OCI-LY7 (cell line): ENCODE results near the gene FGD5. TPM values are rescaled to one million over a fixed set of nuclear protein-coding genes. Genes with fewer than 3 reads are reported as not detected.

Source experiments
- BruUV-seq: library from RNA; stranded (reverse); fragments of 400-500 nt; replicated peaks from 2 replicates; lab custom pipeline; 2021; lab: Mats Ljungman, UMichigan
- CTCF ChIA-PET: fragments of 300-600 bp; sonication (Branson Sonifier 250); formaldehyde crosslinking; loops from one replicate; lab custom pipeline; 2022; ENCODE audit warnings: antibody characterized with exemption; ENCODE audit not compliant: unreplicated experiment; lab: Charles Lee
- POLR2A ChIA-PET: fragments of 300-600 bp; sonication (Branson Sonifier 250); formaldehyde crosslinking; loops from one replicate; lab custom pipeline; 2022; ENCODE audit warnings: antibody characterized with exemption; lab: Charles Lee
- DNase-seq: peaks from one replicate; pipeline ENCODE4 v3.0.0-alpha.2; 2015; ENCODE audit warnings: low spot score
- H2AFZ ChIP-seq: fragments of 200-600 bp; sonication (generic), shearing (Covaris generic); 2 replicates; pipeline ENCODE4 v1.6.1; 2014; ENCODE audit warnings: mild to moderate bottlenecking, antibody characterized with exemption, low read length, moderate library complexity
- H3K27ac ChIP-seq: fragments of 200-600 bp; sonication (generic); 2 replicates; pipeline ENCODE4 v1.5.1; 2014; ENCODE audit warnings: mixed run types, low read depth, mild to moderate bottlenecking, moderate library complexity, low read length, inconsistent platforms; ENCODE audit not compliant: poor library complexity, severe bottlenecking
- H3K36me3 ChIP-seq: fragments of 200-600 bp; sonication (generic); 2 replicates; pipeline ENCODE4 v1.6.1; 2014; ENCODE audit warnings: mild to moderate bottlenecking, antibody characterized with exemption, low read length, moderate library complexity, mixed read lengths; ENCODE audit not compliant: insufficient read depth
- H3K4me1 ChIP-seq: fragments of 200-600 bp; sonication (generic); 2 replicates; pipeline ENCODE4 v1.5.1; 2014; ENCODE audit warnings: mild to moderate bottlenecking, low read length; ENCODE audit not compliant: insufficient read depth, poor library complexity, severe bottlenecking
- H3K4me2 ChIP-seq: fragments of 200-600 bp; sonication (generic); 2 replicates; pipeline ENCODE4 v1.6.1; 2014; ENCODE audit warnings: mild to moderate bottlenecking, low read length
- H3K4me3 ChIP-seq: fragments of 200-600 bp; sonication (generic); 2 replicates; pipeline ENCODE4 v1.5.1; 2014; ENCODE audit warnings: mild to moderate bottlenecking, low read depth, low read length; ENCODE audit not compliant: poor library complexity, severe bottlenecking
- H3K79me2 ChIP-seq: fragments of 200-600 bp; sonication (generic); 2 replicates; pipeline ENCODE4 v1.6.1; 2016; ENCODE audit warnings: low read depth, mild to moderate bottlenecking, low read length, moderate library complexity, mixed read lengths; ENCODE audit not compliant: insufficient read depth
- H3K9me2 ChIP-seq: fragments of 200-600 bp; sonication (generic); 2 replicates; pipeline ENCODE4 v1.6.1; 2016; ENCODE audit warnings: mild to moderate bottlenecking, low read length, mixed read lengths; ENCODE audit not compliant: insufficient read depth
- H3K9me3 ChIP-seq: fragments of 200-600 bp; sonication (generic); 2 replicates; pipeline ENCODE4 v1.6.1; 2014; ENCODE audit warnings: mild to moderate bottlenecking, mixed run types, low read length, mixed read lengths
- H4K20me1 ChIP-seq: fragments of 200-600 bp; sonication (generic); 2 replicates; pipeline ENCODE4 v1.6.1; 2014; ENCODE audit warnings: mild to moderate bottlenecking, antibody characterized with exemption, low read length, moderate library complexity, mixed read lengths; ENCODE audit not compliant: insufficient read depth
- CTCF ChIP-seq: fragments of 200-600 bp; sonication (generic); conservative IDR thresholded peaks from 2 replicates; pipeline ENCODE4 v1.5.1; 2014; ENCODE audit warnings: mild to moderate bottlenecking, antibody characterized with exemption, low read length, moderate library complexity, mixed read lengths
- EZH2phosphoT487 ChIP-seq: fragments of 200-600 bp; sonication (generic); IDR thresholded peaks from 2 replicates; pipeline ENCODE4 v1.6.1; 2018; ENCODE audit warnings: low read depth, borderline replicate concordance, mild to moderate bottlenecking, mixed run types, antibody characterized with exemption, low read length, moderate library complexity, mixed read lengths
- intact Hi-C: fragments of 100-400 bp; cut with micrococcal nuclease; formaldehyde crosslinking; loops from one replicate; pipeline ENCODE4 v1.10.0; 2022; ENCODE audit not compliant: unreplicated experiment
- total RNA-seq, 2 experiments: library from RNA; depleted of rRNA in 1 of 2; stranded (reverse); fragments of >200 nt in 1 of 2; shearing (Covaris generic) in 1 of 2; gene quantifications; 2 replicates each; pipeline ENCODE4 v1.2.3, GENCODE V29; 2014 to 2022

FGD5 gene
- total RNA-seq, 2 experiments from 2014 or later: 0.09 to 0.21 TPM

DNA sequence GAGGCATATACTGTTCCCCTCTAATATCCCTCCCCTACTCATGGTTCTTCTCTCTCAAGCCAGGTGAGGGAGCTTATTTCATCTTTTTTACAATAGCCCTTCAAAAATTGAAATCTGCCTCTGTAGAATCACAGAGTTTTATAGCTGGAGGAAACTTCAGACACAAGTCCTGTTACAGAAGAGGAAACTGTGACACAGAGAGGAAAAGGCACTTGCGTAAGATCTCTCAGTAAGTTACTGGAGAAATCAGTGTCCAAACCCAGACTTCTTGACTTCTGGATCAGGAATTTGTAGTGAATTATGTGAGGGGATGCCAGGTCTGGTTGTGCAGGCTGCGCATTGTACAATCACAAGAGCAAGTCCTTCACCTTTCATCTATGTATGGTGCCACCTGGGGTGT, 4.6 kb downstream of the FGD5 start:
- H3K36me3 ChIP-seq: no peaks in the 10 kb centered on the region
- BruUV-seq: no TSS peak
- no peak overlapping the region for H2AFZ ChIP-seq
- no peaks in the 10 kb centered on the region for H3K4me1 ChIP-seq
- no peak overlapping the region for H3K27ac ChIP-seq
- no peak for DNase-seq
- no peaks in the 10 kb centered on the region for H3K79me2 ChIP-seq
- TF ChIP-seq CTCF (no peak), EZH2phosphoT487 (no peak)
- intact Hi-C loops: no loop called here
- H3K4me2 ChIP-seq: no peak overlapping the region
- POLR2A ChIA-PET: interaction anchor here (1.7 kb wide), 1 partner anchor 9 kb away, joined by 3 read pairs; no protein-coding TSS in a partner anchor
- no peaks in the 10 kb centered on the region for H4K20me1 ChIP-seq
- H3K9me2 ChIP-seq: no peaks in the 10 kb centered on the region
- no peak overlapping the region for H3K4me3 ChIP-seq
- CTCF ChIA-PET: no interaction called here
- no peaks in the 10 kb centered on the region for H3K9me3 ChIP-seq

DNA sequence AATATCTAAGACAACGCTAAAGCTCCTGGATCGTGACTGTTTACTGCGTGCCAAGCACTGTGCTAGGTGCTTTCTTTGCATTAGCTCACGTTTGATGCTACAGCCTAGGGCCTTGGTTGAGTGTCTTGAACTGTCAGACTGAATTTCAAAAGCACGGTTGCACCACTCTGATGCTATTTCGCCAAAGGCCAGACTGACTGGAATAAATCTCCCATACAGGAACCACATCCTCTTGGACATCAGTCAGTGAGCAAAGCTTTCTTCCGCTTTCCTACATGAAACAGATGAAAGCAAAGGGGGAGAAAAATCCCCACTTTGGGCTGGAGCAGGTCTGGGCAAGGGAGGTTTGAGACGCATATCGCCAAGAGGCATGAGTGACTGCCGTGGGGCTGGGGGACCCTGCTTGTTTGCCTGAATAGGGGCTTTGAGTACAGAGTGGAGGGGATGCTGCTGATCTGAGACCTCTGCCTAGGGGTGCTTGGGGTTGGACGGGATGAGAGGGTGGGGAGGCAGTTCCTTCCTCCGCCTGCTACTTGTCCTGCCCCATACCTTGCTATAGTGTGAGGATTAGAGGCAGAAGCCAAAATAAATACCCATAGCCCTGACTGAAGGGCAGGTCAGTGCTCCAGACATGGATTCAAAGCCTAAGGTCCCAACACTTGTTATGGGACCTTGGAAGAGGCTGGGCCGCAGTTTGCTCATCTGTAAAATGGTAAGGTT, 5.3 kb downstream of the FGD5 start:
- no peaks in the 10 kb centered on the region for H3K9me3 ChIP-seq
- POLR2A ChIA-PET: interaction anchor here (1.1 to 1.7 kb wide), 2 partner anchors 8 to 14 kb away, joined by 3 to 4 read pairs; no protein-coding TSS in a partner anchor
- H3K4me2 ChIP-seq: no peak overlapping the region
- DNase-seq: no peak
- BruUV-seq: no TSS peak
- TF ChIP-seq CTCF (no peak), EZH2phosphoT487 (no peak)
- H3K4me3 ChIP-seq: no peak overlapping the region
- no peak overlapping the region for H3K27ac ChIP-seq
- H3K79me2 ChIP-seq: no peaks in the 10 kb centered on the region
- CTCF ChIA-PET: no interaction called here
- intact Hi-C loops: no loop called here
- H3K9me2 ChIP-seq: no peaks in the 10 kb centered on the region
- no peak overlapping the region for H2AFZ ChIP-seq
- H4K20me1 ChIP-seq: no peaks in the 10 kb centered on the region
- H3K36me3 ChIP-seq: no peaks in the 10 kb centered on the region
- no peaks in the 10 kb centered on the region for H3K4me1 ChIP-seq

DNA sequence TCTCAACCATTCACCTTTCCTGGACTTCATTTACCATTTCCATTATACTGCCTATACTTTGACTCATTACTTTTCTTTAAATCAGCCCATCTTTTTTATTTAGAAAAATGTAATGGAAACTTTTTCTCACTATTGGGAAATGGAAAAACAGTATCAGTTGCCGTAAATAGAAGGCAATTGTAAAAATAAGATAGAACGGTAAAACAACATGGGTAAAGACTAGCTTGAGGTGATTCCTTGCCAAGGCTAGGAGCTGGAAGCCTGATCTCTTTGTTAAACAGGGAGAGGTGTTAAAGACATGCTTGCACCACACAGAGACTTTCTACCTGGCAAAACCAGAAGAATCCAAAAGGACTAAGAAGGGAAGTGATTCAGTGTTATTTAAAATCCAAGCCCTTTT, 5.9 kb downstream of the FGD5 start:
- no peaks in the 10 kb centered on the region for H3K79me2 ChIP-seq
- H3K27ac ChIP-seq: no peak overlapping the region
- DNase-seq: no peak
- TF ChIP-seq CTCF (no peak), EZH2phosphoT487 (no peak)
- ChIA-PET POLR2A (interaction anchor here (0.5 to 1.1 kb wide), 2 partner anchors 14 to 308 kb away, joined by 4 read pairs; no protein-coding TSS in a partner anchor), CTCF (no interaction called here)
- H3K4me3 ChIP-seq: no peak overlapping the region
- no TSS peak for BruUV-seq
- no peak overlapping the region for H3K4me2 ChIP-seq
- no peaks in the 10 kb centered on the region for H3K36me3 ChIP-seq
- intact Hi-C loops: no loop called here
- no peak overlapping the region for H2AFZ ChIP-seq
- no peaks in the 10 kb centered on the region for H3K9me2 ChIP-seq
- no peaks in the 10 kb centered on the region for H3K4me1 ChIP-seq
- no peaks in the 10 kb centered on the region for H4K20me1 ChIP-seq
- H3K9me3 ChIP-seq: no peaks in the 10 kb centered on the region
